ENCODE measurements around the gene MSH5.
"Not testable (repeated sequence)": the region's sequence is repeated elsewhere in the genome, so short reads cannot be mapped to it uniquely, and the experiment has no call there.

DNA sequence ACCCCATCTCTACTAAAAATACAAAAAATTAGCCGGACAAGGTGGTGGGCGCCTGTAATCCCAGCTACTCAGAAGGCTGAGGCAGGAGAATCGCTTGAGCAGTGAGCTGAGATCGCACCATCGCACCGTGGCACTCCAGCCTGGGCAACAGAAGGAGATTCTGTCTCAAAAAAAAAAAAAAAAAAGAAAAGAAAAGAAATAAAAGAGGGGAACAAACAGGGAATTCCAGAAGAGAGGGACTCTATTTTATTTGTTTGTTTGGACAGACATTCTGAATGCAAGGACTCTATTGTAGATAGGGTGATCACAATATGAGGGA is 54.1 kb downstream of the MSH5 start:
- TF ChIP-seq, protein P1, sequence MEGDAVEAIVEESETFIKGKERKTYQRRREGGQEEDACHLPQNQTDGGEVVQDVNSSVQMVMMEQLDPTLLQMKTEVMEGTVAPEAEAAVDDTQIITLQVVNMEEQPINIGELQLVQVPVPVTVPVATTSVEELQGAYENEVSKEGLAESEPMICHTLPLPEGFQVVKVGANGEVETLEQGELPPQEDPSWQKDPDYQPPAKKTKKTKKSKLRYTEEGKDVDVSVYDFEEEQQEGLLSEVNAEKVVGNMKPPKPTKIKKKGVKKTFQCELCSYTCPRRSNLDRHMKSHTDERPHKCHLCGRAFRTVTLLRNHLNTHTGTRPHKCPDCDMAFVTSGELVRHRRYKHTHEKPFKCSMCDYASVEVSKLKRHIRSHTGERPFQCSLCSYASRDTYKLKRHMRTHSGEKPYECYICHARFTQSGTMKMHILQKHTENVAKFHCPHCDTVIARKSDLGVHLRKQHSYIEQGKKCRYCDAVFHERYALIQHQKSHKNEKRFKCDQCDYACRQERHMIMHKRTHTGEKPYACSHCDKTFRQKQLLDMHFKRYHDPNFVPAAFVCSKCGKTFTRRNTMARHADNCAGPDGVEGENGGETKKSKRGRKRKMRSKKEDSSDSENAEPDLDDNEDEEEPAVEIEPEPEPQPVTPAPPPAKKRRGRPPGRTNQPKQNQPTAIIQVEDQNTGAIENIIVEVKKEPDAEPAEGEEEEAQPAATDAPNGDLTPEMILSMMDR (conservative IDR thresholded peaks at IDR 0.05): not testable (repeated sequence)
- TF ChIP-seq ZFX (IDR thresholded peaks at IDR 0.05): not testable (repeated sequence)

Data from C4-2B (cell line).